LNCAP (cell line): ENCODE measurements around the gene MRPL53.

Source experiments
- TF ChIP-seq, protein P1 (sequence below): fragments of 450-650 bp; IDR thresholded peaks from 2 replicates; pipeline ENCODE4 v1.5.1; 2017; ENCODE audit warnings: mild to moderate bottlenecking

Gene MRPL53

DNA sequence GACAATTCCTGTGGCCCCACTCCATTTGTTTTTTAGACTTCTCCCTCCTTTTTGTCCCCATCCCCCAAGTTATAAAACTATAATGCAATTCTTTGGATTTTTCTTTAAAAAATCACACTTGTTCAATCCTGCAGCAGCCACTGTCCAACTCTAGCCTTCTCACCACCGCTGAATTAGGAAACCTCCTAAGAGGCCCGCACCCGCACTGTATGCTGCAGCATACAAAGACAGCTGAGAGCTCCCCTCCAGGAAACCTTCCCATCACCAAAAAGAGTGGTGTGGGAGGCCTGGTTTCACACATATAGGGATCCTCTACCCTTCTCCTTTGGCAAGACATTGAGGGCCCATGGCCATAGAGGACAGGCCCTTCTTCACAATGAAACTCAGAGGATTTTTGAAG is 32.1 kb upstream of the MRPL53 start:
- TF ChIP-seq, protein P1, sequence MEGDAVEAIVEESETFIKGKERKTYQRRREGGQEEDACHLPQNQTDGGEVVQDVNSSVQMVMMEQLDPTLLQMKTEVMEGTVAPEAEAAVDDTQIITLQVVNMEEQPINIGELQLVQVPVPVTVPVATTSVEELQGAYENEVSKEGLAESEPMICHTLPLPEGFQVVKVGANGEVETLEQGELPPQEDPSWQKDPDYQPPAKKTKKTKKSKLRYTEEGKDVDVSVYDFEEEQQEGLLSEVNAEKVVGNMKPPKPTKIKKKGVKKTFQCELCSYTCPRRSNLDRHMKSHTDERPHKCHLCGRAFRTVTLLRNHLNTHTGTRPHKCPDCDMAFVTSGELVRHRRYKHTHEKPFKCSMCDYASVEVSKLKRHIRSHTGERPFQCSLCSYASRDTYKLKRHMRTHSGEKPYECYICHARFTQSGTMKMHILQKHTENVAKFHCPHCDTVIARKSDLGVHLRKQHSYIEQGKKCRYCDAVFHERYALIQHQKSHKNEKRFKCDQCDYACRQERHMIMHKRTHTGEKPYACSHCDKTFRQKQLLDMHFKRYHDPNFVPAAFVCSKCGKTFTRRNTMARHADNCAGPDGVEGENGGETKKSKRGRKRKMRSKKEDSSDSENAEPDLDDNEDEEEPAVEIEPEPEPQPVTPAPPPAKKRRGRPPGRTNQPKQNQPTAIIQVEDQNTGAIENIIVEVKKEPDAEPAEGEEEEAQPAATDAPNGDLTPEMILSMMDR = no peak

DNA sequence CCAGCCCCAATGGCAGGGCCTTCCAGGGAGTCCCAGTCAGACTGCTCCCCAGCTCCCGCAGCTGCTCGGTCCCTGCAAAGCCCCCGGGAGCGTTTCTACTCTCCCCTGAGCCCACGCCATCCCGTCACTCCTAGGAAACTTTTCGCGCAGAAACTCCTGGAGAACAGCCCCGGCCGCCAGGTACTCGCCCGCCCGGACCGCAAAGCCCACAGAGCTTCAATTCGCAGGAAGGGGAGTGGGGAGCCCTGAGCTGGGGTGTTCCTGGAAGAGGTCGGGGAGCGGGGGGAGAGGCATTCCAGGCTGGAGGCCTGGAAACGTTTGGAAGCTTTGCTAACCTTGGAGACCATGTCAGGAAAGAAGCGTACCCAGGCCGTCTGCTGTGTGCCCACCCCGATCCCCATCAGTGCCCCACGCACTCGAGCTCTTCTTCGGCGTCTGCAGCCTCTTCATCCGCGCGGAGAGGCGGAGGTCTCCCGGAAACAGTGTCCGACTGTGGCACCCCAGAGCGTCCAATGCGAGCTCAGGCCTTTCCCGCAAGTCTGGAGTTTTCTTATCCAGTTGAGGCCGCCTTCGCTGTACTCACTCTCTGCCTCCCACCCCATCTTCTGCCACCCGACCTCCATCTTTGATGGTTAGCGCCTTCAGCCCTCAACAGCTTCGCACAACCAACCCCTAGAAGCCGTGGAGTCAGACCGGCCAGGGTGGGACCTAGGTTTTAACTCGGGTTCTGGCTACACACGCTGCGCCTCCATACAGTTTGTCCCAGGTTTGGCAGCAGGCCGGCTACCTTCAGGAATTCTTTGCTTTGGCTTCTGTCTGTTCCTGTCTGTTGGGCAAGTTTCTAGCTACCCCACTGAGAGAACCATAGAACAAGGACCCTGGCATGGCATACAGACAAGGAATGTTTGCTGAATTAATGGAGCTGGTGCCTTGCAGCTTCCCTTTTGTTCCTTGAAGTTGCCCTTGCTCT is 31.3 kb upstream of the MRPL53 start:
- TF ChIP-seq, protein P1 = no peak

DNA sequence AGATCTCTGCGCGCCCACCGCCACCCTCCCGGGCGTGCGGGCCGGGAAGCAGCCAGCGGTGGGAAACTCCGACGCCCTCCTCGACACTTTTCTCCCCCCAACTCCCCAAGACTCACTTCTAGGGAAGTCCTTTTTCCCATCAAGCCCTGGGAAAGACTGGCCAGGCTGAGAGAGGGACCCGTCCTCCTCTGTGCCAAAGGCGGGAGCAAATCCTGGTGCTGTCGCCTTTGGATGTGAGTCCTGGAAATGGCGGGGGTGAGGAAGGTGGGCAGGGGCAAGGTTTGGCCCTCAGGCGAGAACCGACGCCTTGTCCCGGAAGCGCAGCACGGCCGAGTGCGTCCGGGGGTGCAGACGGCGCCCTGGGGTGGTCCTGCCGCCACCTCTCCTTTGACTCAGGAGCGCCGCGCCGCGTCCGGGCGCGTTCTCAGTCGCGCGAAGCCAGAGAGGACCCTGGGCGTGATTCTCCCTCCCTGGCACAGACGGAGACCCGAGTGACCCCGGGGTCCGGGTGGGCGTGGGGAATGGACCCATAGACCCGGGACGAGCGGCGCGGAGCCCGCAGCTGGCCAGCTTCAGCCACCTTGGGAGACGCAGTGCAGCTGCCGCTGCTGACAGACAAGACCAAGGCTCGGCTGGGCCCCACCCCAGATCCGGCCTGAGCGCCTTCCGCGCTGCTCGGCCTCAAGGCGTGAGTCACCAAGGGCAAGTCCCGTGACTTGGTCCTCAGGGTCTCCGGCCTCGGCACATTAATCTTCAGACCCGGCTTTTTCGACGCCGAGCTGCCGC is 30.4 kb upstream of the MRPL53 start:
- TF ChIP-seq, protein P1 = no peak

- TF ChIP-seq, protein P1 = no peak
Measured at GRCh38 chr2:74502147-74502719, 29.8 kb upstream of the MRPL53 start.

DNA sequence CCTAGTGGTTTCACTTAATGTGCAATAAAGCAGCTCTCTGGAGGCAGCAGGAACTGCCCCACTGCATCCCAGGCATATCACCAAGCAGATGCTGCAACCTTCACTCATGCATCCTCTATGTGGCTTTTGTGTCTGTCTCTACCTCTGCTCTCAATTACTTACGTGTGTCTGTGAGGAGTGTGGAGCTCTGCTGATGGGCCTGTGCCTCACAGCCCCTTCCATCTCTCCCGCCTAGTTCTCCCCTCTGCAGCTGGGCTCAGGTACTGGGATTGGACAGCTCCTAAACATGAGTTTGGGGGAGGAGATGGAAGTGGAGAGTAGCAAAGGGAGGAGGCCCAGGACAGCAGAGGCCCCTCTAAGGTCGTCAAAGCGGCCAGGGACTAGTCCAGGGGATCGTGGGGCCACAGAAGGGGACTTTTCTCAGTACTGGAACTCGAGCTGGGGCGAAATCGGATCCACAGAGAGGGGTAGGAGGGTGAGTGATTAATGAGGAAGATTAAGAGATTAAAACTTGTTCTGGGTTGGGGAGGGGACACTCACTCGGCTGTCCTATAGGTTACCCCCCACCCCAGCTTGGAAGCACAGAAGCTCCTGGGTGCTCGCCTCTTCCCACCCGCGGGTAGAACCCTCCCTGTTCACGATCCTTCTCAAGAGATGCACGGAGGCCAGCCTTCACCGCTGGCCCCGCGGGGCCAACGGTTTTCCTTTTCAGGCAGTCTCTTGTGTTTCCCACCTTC is 29.0 kb upstream of the MRPL53 start:
- TF ChIP-seq, protein P1 = no peak

GRCh38 chr2:74500578-74500946 is 28.1 kb upstream of the MRPL53 start:
- TF ChIP-seq, protein P1 = no peak

- TF ChIP-seq, protein P1 = no peak
Measured at GRCh38 chr2:74499940-74500577, 27.6 kb upstream of the MRPL53 start.
